ENCODE measurements around the gene TANC1. TPM values are rescaled to one million over a fixed set of nuclear protein-coding genes. Genes with fewer than 3 reads are reported as not detected.
A peak's percentile ranks its signal among the peaks of the same experiment; 100 is the strongest.

TANC1 gene
- total RNA-seq, 1 donor from 2014 or later = 61.9 TPM

GRCh38 chr2:159110784-159111183 lies 142.3 kb downstream of the TANC1 start:
- H3K4me3 ChIP-seq = no peak overlapping the region
- DNase-seq (ENCODE audit: extremely low spot score in 2 of 2) = no peak
- H3K9me3 ChIP-seq = no peaks in the 10 kb centered on the region
- no peaks in the 10 kb centered on the region for H3K36me3 ChIP-seq
- no peaks in the 10 kb centered on the region for H3K27me3 ChIP-seq
- TF ChIP-seq POLR2AphosphoS5 (IDR thresholded peaks at IDR 0.05; ENCODE audit: insufficient read depth in 1 of 2, low read depth in 1 of 2) (no peak), CTCF (IDR thresholded peaks at IDR 0.05) (no peak), POLR2A (IDR thresholded peaks at IDR 0.05) (no peak)
- H3K27ac ChIP-seq = no peak overlapping the region
- peaks cover 26% of the 10 kb centered on the region for H3K4me1 ChIP-seq
- intact Hi-C loops (cut with DNase I) = no loop called here

GRCh38 chr2:159111346-159111927 lies 143.0 kb downstream of the TANC1 start:
- Histone ChIP-seq H3K4me3 (no peak overlapping the region), H3K27me3 (no peaks in the 10 kb centered on the region), H3K36me3 (no peaks in the 10 kb centered on the region), H3K4me1 (peaks cover 26% of the 10 kb centered on the region), H3K9me3 (no peaks in the 10 kb centered on the region), H3K27ac (no peak overlapping the region)
- intact Hi-C loops (cut with DNase I) = no loop called here
- no peak for TF ChIP-seq CTCF (IDR thresholded peaks at IDR 0.05)
- TF ChIP-seq POLR2AphosphoS5 (IDR thresholded peaks at IDR 0.05; ENCODE audit: insufficient read depth in 1 of 2, low read depth in 1 of 2) = no peak
- TF ChIP-seq POLR2A (IDR thresholded peaks at IDR 0.05) = no peak
- no peak for DNase-seq (ENCODE audit: extremely low spot score in 2 of 2)

GRCh38 chr2:159114835-159115234 lies 146.4 kb downstream of the TANC1 start:
- H3K9me3 ChIP-seq = no peaks in the 10 kb centered on the region
- no peaks in the 10 kb centered on the region for H3K27me3 ChIP-seq
- no peak overlapping the region for H3K27ac ChIP-seq
- DNase-seq (ENCODE audit: extremely low spot score in 2 of 2) = no peak
- peaks cover 40% of the 10 kb centered on the region for H3K4me1 ChIP-seq
- no peak overlapping the region for H3K4me3 ChIP-seq
- intact Hi-C loops (cut with DNase I) = loop anchor here (5.0 kb wide), 1 partner anchor 213 kb away; no protein-coding TSS in a partner anchor
- TF ChIP-seq CTCF (IDR thresholded peaks at IDR 0.05) = no peak
- TF ChIP-seq POLR2A (IDR thresholded peaks at IDR 0.05) = no peak
- no peak for TF ChIP-seq POLR2AphosphoS5 (IDR thresholded peaks at IDR 0.05; ENCODE audit: insufficient read depth in 1 of 2, low read depth in 1 of 2)
- H3K36me3 ChIP-seq = no peaks in the 10 kb centered on the region

- no peaks in the 10 kb centered on the region for H3K27me3 ChIP-seq
- no peak overlapping the region for H3K27ac ChIP-seq
- intact Hi-C loops (cut with DNase I) = loop anchor here (5.0 kb wide), 1 partner anchor 215 kb away; no protein-coding TSS in a partner anchor
- no peak overlapping the region for H3K4me3 ChIP-seq
- DNase-seq (ENCODE audit: extremely low spot score in 2 of 2) = peak in 1 of 2 donors; percentile 47
- peaks cover 21% of the 10 kb centered on the region for H3K4me1 ChIP-seq
- TF ChIP-seq CTCF (IDR thresholded peaks at IDR 0.05) (no peak), POLR2AphosphoS5 (IDR thresholded peaks at IDR 0.05; ENCODE audit: insufficient read depth in 1 of 2, low read depth in 1 of 2) (no peak), POLR2A (IDR thresholded peaks at IDR 0.05) (no peak)
- no peaks in the 10 kb centered on the region for H3K9me3 ChIP-seq
- H3K36me3 ChIP-seq = no peaks in the 10 kb centered on the region
These were observed 148.5 kb downstream of the TANC1 start for GRCh38 chr2:159116922-159117321.

GRCh38 chr2:159117658-159118057 lies 149.2 kb downstream of the TANC1 start:
- H3K4me1 ChIP-seq = peaks cover 20% of the 10 kb centered on the region
- TF ChIP-seq POLR2AphosphoS5 (IDR thresholded peaks at IDR 0.05; ENCODE audit: insufficient read depth in 1 of 2, low read depth in 1 of 2) (no peak), POLR2A (IDR thresholded peaks at IDR 0.05) (no peak), CTCF (IDR thresholded peaks at IDR 0.05) (no peak)
- H3K36me3 ChIP-seq = no peaks in the 10 kb centered on the region
- DNase-seq (ENCODE audit: extremely low spot score in 2 of 2) = peak in 1 of 2 donors; percentile 18
- no peaks in the 10 kb centered on the region for H3K9me3 ChIP-seq
- H3K27ac ChIP-seq = no peak overlapping the region
- intact Hi-C loops (cut with DNase I) = loop anchor here (5.0 kb wide), 1 partner anchor 215 kb away; no protein-coding TSS in a partner anchor
- H3K27me3 ChIP-seq = no peaks in the 10 kb centered on the region
- H3K4me3 ChIP-seq = no peak overlapping the region

Data from vagina (tissue), 2 donors.